HL-60 (cell line): ENCODE data around the gene MIAT.

Experiments used
- DNase-seq, 2 experiments: peaks; one replicate each; pipeline ENCODE4 v3.0.0-alpha.2; 2010 to 2020; ENCODE audit warnings: low read depth in 1 of 2, low spot score in 1 of 2
- H3K27ac ChIP-seq: fragments of 250-450 bp; sonication (Bioruptor Pico); replicated peaks from 2 replicates; pipeline ENCODE4 v1.5.1; 2020; ENCODE audit warnings: mild to moderate bottlenecking, moderate library complexity
- H3K27me3 ChIP-seq: fragments of 250-450 bp; sonication (Bioruptor Pico); 2 replicates; pipeline ENCODE4 v1.5.1; 2021; ENCODE audit warnings: mild to moderate bottlenecking, moderate library complexity; ENCODE audit not compliant: insufficient read depth, poor library complexity, severe bottlenecking
- H3K4me3 ChIP-seq: replicated peaks from 2 replicates; pipeline ENCODE4 v1.5.1; 2011; ENCODE audit warnings: mild to moderate bottlenecking, control low read depth, low read length; ENCODE audit not compliant: insufficient read depth
- GABPA ChIP-seq: IDR thresholded peaks from 2 replicates; pipeline ENCODE4 v1.6.1; 2012; ENCODE audit warnings: low read depth
- POLR2AphosphoS5 ChIP-seq: IDR thresholded peaks from 2 replicates; pipeline ENCODE4 v1.6.1; 2012; ENCODE audit warnings: low read depth
- SPI1 ChIP-seq: IDR thresholded peaks from 2 replicates; pipeline ENCODE4 v1.6.1; 2012; ENCODE audit warnings: low read depth, mild to moderate bottlenecking, borderline replicate concordance
- TF ChIP-seq, protein P1 (sequence below): IDR thresholded peaks from 2 replicates; pipeline ENCODE4 v1.6.1; 2012; ENCODE audit warnings: low read depth; ENCODE audit not compliant: insufficient replicate concordance
- TF ChIP-seq, protein P2 (sequence below): IDR thresholded peaks from one replicate; pipeline ENCODE4 v1.5.1; 2011; ENCODE audit warnings: low read length, control low read depth, inconsistent platforms; ENCODE audit not compliant: insufficient read depth

MIAT gene

DNA sequence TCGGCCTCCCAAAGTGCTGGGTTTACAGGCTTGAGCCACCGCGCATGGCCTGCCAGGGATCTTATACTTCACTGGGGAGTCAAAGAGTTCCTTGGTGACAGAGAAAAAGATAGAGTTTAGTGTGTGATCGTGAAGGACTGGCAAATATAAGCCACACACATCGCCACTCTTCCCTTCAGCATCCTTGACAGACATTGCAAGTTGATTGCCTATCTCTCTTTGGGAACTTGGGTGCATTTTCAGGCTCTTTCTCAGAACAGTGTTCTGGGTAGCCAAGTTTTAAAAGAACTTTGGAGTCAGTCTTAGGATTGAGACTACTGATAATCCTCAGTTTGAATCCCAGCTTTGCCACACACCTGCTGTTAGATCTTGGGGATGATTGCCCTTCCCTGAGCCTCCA, 19.8 kb downstream of the MIAT start:
- Histone ChIP-seq H3K27ac (no peak overlapping the region), H3K27me3 (no peaks in the 10 kb centered on the region), H3K4me3 (no peak overlapping the region)
- no peak for DNase-seq
- TF ChIP-seq, protein P1, sequence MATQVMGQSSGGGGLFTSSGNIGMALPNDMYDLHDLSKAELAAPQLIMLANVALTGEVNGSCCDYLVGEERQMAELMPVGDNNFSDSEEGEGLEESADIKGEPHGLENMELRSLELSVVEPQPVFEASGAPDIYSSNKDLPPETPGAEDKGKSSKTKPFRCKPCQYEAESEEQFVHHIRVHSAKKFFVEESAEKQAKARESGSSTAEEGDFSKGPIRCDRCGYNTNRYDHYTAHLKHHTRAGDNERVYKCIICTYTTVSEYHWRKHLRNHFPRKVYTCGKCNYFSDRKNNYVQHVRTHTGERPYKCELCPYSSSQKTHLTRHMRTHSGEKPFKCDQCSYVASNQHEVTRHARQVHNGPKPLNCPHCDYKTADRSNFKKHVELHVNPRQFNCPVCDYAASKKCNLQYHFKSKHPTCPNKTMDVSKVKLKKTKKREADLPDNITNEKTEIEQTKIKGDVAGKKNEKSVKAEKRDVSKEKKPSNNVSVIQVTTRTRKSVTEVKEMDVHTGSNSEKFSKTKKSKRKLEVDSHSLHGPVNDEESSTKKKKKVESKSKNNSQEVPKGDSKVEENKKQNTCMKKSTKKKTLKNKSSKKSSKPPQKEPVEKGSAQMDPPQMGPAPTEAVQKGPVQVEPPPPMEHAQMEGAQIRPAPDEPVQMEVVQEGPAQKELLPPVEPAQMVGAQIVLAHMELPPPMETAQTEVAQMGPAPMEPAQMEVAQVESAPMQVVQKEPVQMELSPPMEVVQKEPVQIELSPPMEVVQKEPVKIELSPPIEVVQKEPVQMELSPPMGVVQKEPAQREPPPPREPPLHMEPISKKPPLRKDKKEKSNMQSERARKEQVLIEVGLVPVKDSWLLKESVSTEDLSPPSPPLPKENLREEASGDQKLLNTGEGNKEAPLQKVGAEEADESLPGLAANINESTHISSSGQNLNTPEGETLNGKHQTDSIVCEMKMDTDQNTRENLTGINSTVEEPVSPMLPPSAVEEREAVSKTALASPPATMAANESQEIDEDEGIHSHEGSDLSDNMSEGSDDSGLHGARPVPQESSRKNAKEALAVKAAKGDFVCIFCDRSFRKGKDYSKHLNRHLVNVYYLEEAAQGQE, result no peak
- TF ChIP-seq SPI1 (no peak), GABPA (no peak), POLR2AphosphoS5 (no peak)
- TF ChIP-seq, protein P2, sequence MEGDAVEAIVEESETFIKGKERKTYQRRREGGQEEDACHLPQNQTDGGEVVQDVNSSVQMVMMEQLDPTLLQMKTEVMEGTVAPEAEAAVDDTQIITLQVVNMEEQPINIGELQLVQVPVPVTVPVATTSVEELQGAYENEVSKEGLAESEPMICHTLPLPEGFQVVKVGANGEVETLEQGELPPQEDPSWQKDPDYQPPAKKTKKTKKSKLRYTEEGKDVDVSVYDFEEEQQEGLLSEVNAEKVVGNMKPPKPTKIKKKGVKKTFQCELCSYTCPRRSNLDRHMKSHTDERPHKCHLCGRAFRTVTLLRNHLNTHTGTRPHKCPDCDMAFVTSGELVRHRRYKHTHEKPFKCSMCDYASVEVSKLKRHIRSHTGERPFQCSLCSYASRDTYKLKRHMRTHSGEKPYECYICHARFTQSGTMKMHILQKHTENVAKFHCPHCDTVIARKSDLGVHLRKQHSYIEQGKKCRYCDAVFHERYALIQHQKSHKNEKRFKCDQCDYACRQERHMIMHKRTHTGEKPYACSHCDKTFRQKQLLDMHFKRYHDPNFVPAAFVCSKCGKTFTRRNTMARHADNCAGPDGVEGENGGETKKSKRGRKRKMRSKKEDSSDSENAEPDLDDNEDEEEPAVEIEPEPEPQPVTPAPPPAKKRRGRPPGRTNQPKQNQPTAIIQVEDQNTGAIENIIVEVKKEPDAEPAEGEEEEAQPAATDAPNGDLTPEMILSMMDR, result no peak

DNA sequence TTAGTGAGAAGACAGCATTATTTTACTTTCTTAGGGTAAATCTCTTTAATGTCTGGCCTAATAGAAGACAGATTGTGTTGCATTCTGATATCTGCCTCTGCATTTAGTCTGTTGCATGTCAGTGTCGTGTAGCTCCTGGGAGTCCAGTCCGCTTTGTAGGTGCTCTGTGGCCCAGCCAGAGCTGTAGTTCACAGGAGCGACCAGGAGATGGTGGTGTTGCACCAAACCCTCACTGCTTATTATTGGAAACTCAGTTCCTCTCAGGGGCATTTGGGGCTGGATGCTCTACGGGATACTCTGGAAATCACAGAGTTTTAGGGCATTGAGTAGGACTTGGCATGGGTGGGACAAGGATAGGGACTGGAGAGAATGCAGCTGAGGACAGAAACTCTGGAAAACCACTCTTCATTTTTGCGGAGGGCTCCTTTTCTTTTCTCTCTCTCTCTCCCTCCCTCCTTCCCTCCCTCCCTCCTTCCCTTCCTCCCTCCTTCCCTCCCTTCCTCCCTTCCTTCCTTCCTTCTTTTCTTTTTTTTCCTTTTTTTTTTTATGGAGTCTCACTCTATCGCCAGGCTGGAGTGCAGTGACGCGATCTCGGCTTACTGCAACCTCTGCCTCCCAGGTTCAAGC, 21.7 kb downstream of the MIAT start:
- Histone ChIP-seq H3K27ac (no peak overlapping the region), H3K27me3 (no peaks in the 10 kb centered on the region), H3K4me3 (no peak overlapping the region)
- TF ChIP-seq GABPA, result no peak
- peak; percentile 67 for TF ChIP-seq SPI1
- TF ChIP-seq, protein P2, result peak; percentile 97
- TF ChIP-seq, protein P1, result no peak
- TF ChIP-seq POLR2AphosphoS5, result no peak
- peak in 1 of 2 experiments; percentile 74 for DNase-seq

DNA sequence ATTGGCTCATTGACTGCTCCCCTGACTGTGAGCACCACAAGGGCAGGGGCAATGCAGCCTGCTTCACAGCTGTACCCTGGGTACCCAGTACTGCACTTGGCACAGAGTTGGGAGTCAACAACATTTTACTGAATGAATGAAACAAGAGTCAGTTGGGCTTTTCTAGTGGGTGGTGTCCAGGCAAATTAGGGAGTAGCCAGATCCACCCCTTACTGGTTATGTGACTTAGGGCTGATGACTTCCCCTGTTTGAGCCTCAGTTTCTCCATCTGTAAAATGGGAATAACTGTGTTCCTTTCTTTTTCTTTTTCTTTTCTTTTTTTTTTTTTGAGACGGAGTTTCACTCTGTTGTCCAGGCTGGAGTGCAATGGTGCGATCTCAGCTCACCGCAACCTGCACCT, 23.1 kb downstream of the MIAT start:
- Histone ChIP-seq H3K27me3 (no peaks in the 10 kb centered on the region), H3K4me3 (no peak overlapping the region), H3K27ac (no peak overlapping the region)
- TF ChIP-seq SPI1 (no peak), GABPA (no peak), POLR2AphosphoS5 (no peak)
- TF ChIP-seq, protein P2, result no peak
- TF ChIP-seq, protein P1, result no peak
- no peak for DNase-seq
